ENCODE results near the gene NCS1.

NCS1 gene

DNA sequence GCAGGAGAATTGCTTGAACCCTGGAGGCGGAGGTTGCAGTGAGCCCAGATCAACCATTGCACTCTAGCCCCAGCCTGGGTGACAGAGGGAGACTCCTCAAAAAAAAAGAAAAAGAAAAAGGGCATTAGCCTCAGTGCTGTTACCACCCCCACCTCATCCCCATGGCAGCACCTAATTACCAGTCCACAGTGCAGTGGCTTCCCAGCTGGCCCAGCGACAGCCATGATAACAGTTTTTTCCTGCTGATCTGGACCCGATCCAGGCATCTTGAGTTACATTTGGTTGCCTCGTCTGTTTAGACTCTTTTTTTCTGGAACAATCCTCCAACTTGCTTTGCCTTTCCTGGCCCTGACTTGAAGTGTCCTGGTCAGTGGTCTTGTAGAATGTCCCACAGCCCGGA, 24.4 kb downstream of the NCS1 start:
- no peak for DNase-seq

DNA sequence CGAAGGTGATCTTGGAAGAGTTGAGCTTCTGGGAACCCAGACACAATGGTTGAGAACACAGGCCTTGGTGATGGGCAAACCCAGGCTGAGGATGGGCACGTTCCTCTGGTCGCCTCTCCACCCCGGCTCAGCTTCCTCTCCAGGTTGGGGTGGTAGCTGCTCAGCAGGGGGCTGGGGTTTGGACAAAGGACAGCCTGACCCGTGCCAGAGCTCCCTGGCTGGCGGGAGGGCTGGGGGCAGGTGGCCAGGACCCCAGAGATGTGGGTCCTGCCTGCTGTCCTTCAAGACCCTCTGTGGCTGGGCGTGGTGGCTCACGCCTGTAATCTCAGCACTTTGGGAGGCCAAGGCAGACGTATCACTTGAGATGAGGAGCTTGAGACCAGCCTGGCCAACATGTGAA, 25.2 kb downstream of the NCS1 start:
- DNase-seq: no peak

DNA sequence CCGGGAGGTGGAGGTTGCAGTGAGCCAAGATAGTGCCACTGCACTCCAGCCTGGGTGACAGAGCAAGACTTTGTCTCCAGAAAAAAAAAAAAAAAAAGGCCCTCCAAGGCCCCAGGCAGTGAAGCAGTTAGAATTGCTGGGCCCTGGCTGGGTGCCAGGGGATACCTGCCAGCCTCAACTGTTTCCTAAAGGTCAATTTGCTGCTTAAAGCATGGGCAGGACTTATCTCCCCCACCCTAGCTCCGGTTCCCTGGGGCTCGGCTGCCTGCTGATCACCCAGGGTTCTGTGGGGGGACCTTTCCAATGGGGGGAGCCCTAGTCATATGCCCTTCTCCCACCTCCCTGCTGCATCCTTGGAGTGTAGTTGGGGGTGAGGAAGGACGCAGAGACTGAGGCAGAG, 25.7 kb downstream of the NCS1 start:
- no peak for DNase-seq

DNA sequence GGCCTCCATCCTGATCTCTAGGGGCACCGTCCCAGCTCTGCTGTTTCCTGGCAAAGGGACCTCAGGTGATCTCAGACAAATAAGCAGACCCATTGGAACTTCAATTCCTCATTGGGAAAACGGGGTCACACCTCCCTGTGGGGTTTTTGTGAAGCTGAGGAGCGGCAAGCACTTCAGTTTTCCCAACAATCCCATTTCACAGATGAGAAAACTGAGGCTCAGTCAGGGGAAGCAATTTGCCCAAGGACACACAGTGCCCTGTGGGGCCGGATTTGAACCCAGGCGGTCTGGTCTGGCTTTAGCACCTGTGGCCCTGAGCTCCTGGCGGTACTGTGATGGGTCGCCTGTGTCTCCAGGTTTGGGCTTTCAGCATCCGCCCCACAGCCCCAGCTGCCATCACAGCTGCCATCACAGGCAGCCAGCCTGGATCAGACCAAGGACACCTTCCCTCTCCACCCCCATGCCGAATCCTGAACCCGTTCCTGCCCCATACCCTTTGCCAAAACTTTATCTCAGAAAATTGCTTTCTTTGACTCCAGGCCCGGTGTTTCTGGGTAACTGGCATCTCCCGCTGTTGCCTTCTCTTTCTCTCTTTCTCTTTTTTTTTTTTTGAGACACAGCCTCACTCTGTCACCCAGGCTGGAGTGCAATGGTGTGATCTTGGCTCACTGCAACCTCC, 26.4 kb downstream of the NCS1 start:
- no peak for DNase-seq

DNA sequence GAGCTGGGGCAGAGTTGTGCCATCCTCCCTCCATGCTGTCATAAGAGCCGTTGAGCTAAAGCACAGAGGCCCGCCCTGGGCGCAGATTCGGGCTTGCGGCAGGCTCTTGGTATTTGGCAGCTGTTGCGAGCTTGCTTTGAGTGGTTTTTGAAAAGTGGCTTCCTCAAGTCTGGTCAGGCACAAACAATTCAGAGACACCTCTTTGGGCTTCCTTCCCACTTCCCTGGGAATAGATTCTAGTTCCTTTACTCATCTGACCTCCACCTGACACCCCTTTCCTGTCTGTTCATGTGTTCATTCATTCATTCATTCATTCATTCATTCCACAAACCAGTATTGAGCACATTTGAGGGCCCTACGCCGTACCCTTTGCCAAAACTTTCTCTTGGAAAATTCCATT, 27.4 kb downstream of the NCS1 start:
- no peak for DNase-seq

DNA sequence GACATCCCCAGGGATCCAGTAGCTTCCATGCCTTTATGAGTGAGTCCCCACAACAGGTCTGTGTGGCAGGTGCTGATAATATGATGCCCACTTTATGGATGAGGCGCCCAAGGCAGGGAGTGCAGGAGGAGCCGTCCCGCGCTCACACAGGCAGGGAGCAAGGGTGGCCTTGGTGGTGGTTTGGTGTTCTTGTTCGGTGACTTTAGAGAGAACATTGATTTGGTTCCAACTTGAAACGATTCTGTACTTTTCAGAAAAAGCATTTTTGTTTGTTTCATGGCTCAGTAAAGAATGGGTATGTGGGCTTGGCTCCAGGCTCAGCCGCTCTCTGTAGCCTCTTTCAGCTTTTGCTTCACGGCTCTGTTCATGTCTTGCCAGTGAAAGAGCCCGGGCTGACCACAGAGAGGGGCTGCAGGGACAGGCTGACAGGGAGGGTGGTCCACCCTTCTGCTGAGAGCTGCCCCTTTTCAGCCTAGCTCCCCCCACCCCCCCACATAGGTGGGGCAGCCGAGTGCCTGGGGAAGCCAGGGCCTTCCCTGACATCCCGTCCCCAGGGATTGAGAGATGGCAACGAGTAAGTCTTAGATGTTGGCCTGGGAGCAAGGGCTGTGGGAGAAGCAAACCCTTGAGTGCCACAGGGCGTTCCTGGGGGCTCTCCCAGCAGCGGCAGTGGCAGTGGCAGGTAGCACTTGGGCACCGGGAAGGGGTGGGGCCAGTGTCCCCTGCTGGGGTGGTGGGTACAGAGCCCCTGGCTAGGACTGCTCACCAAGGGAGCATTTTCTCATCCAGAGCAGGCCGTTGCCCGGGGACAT, 28.0 kb downstream of the NCS1 start:
- no peak for DNase-seq

DNA sequence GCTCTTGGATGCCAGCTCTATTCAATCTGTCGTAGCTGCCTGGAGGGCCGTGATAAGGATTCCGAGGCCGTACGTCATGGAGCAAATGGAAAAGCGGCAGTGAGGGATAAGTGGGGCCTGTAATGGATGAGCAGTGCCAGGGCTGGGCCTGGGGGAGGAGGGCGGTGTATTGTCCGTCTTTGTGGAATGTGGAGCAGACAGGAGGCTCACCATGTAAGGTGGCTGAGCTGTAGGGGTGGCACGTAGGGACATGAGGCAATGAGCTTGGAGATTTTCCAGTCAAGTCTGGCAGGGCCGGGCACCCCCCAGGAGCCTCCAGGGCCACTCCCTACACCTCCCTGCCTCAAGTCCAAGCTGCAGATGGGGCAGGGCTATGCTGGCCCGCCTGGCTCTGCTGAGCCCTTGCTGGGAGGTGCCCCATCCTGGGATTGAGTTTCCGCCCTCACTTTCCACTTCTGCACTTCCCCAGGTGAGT, 29.2 kb downstream of the NCS1 start:
- no peak for DNase-seq

DNA sequence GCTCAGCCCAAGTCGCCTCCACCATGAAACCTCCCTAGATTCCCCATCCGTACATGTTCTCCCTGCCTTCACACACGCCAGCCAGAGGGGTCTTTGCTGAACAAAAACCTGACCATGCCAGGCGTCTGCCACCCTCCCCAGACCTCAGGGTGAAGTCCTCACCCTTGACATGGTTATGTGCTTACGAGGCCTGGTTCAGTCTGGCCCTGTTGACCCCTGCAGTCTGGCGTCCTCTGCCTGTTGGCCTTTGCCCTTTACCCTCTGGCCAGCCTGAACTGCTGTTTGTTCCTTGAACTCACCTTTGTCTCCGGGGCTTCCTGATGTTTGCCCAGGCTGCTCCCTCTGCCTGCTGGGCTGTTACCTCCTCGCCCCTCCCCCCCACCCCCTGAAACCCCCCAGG, 29.8 kb downstream of the NCS1 start:
- no peak for DNase-seq

DNA sequence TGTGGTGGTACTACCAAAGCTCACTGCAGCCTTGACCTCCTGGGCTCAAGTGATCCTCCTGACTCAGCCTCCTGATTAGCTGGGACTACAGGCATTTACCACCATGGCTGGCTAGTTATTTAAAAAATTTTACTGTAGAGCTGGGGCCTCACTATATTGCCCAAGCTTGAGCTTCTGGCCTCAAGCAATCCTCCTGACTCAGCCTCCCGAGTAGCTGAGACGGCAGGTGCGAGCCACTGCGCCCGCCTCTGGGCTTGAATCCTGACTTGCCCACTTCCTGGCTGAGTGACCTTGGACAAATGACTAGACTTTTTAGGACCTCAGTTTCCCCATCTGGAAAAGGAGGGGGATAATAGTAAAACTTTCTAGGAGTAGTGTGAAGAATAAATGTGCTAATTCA, 32.1 kb downstream of the NCS1 start:
- DNase-seq: no peak

DNA sequence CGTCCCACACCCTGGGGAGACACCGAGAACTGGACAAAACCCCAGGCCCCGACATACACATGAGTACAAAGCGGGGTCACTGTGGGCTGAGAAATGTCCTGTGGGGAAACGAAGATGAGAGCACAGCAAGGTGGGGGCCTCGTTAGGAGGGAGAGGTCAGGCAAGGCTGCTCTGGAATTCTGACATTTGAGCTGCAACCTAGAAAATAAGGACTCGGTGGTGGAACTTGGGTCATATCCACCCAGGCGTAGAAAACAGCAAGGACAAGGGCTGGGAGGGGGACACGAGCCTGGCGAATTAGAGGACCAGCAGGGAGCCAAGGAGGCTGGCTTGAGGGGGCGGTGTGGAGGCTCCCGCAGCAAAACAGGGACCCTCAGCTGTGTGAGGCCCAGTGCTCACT, 32.8 kb downstream of the NCS1 start:
- DNase-seq: no peak

DNA sequence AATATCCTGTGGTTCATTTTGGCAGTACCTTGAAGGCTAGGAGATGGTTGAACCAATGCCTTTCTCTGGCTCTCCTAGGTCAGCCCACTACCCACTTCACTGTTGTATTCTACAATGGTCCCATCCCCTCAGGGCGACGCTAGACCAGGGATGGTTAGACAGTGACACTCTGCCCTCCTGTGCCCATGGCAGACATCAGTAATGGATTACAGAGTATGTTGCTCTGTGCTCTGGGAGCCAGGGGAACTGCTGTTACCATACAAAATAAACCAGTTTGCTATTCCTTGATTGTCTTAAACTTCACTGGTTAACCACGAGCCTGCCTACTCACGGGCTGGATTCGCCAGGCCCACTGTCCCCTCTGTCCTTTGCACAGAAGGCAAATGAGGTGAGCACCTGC, 33.7 kb downstream of the NCS1 start:
- DNase-seq: no peak

DNA sequence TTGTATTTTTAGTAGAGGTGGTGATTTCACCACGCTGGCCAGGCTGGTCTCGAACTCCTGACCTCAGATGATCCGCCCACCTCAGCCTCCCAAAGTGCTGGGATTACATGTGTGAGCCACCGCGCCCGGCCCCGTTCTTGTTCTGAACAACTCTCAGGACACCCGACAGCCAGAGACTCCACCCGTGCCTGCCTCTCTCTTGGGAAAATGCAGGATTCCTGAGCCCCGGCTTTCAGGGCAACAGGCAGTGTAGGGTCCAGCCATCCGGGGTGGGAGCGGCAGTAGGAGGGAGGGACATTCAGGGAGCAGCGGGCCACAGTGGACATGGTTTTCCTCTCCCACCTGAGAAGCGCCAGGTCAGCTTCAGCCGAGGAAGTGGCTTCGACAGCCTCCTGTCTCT, 34.4 kb downstream of the NCS1 start:
- DNase-seq: no peak

DNA sequence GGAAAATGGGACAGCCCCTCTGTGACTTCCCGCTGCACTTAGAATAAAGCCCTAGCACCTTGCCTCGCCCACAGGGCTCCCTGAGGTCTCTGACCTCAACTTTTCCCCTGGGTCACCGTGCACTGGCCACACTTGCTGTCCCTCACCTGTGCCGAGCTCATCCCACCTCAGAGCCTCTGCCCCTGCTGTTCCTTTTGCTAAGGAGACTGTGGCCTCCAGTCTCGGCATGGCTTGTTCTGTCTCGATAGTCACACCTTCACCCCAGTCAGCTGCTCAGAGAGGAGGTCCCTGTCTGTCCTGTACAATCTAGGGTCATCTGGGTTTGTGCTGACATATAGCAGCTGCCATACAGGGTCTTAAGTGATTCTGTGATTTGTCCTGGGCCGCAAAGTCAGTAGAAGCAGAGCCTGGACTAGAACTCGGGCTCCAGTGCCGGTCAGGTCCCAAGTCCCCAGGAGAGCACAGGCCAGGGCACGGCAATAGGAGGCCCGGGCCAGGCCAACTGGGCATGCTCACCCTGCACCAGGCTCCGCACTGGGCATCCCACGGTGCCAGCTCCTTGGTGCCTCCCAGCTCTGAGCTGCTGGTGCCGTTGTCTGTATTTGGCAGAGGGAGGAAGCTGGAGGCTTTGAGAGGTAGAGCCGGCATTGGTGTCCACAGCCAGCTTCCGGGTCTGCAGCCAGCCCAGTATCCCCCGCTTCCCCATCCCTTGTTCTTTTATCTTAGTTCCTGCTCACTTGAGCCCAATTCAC, 35.2 kb downstream of the NCS1 start:
- no peak for DNase-seq

DNA sequence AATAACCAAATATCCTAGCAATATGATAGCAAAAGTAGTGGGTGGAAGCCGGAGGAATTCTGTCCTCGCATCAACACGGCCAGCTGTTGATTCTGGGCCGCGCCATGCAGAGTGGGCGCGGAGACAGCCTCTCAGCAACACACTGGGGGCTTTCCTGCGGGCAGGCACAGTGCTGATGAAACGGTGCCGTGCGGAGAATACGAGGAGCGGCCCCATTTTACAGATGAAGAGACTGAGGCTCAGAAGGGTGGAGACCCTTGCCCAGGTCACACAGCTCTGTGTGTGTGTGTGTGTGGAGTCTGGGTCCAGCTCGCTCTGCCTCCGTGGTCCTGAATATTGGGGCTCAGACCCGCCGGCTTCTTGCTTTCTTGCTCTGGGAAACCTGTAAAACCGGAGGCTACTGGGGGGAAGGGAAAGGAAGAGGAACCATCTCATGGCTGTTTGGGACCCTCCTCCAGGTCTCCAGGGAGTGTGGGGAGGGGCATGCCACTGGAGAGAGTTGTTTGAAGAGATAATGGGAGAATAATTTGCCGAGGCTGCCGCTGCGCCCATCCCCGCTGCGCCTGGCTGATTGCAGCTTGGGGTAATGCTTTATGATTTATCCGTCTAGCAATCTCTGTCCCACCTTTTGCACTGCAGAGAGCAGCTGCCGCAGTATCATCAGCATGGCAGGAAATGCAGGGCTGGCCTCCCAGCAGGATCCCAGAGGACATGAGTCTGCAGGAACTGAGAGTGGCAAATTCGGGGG, 36.6 kb downstream of the NCS1 start:
- DNase-seq: no peak

DNA sequence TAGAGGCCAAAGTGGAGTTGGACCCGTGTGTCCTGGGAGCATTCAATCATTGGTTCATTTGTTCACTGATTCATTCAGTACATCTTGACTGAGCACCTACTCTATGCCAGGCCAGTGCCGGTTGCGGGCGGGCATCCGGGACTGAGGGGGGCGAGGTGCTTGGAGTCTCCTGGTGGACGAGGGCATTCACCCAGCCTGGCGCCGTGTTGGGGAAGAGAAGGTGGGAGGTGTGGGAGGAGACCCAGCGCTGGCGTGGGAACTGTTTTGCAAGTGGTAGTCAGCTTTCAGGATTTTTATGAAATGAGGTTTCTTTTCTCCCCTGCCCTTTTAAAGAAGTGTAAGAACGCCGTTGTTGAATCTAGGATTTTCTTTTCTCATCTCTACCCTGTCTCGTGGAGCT, 37.2 kb downstream of the NCS1 start:
- DNase-seq: no peak

DNA sequence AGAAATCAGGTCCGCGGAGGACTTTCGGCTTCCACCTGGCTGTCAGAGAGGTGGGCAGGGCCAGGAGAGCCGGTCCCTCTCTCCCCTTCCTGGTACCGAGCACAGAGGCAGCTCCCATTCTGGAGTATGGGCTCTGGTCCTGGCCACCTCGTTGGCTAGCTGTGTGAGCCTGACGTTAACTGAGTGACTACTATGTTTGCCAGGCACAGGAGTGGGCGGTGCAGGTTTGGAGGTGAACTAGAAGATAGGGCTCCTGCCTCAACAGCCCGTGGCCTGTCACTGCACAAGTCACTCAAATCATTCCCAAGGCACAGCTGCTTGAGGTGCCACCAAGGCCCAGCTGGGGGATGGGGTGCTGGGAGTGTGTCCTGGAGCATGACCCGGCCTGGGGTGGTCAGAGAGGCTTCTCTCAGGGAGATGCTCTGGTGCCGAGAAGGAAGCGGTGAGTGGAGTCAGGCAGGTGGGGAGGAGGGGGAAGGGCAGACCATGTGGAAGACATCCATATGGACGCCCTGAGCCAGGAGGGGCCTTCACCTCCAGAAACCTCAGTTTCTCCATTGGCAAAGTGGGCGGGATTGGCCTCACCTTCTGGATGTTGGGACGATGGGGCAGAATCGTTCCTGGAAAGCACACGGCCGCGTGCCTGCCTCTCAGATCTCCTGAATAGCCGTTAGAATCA, 39.5 kb downstream of the NCS1 start:
- no peak for DNase-seq

DNA sequence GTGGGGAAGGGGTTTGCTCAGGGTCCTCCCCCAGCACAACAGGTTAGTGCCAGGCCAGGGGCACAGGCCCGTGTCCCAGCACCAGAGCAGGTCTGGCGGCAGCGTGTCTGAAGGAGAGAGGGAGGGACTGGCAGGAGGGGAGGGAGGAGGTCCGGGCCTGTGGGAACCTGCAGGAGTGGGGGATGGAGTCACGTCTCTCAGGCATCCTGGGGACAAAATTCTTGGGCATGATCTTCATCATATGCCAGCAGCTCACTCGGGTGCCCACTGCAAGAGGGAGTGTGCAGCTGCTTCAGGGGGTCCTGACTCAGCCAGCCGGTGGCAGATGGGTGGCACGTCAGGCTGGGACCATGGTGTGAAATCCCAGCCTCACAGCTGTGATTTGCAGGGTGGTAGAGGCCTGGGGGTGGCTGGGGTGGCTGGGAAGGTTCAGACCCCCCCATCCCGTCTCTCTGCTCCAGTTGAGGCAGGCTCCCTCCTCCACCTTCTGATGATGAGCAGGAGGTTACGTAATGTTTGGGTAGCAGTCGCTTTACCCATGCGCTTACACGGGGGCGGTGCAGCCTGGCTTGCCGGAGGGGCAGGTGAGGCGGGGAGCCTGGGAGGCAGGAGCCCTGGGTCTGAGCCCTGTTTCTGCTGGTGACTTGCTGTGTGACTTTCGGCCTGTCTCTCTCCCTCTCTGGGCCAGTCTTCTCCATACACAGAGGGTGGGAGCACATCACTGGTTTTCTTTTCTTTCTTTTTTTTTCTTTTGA, 40.5 kb downstream of the NCS1 start:
- DNase-seq: no peak

DNA sequence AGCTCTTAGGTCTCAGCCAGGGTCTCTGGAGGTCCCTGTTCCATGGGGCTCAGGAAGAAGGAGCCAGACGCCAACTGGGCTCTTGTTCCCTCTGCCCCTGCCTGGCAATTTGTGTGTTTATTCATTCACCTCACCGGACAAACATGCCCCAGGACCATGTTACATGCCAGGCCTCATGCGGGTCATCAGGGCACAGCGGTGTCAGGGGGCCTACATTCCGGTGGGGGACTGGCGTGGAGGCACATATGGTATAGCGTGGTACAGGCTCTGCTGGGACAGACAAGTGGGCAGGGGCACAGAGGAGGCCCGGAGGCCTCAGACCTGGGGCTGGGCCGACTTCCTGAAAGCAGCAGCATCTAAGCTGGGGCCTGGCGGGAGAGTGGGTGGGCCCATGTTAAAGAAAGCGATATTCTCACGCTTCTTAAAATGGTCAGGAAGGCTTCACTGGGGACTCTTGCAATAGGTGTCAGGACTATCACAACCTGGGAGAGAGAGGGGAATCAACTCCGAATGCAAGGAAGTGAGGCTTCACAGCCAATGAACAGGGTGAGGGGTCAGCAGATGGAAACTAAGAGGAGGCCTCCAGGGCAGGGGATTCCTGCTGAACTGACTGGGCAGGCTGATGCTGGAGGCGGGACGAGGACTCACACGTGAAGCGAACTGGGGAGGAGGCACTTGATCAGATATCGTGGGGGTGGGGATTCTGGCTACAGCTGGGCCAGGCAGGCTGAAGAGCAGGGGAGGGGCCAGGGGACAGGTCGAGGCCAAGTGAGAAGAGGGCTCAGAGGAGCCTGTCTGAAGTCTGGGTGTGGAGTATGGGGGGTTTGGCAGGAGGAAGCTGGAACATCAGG, 41.9 kb downstream of the NCS1 start:
- no peak for DNase-seq

DNA sequence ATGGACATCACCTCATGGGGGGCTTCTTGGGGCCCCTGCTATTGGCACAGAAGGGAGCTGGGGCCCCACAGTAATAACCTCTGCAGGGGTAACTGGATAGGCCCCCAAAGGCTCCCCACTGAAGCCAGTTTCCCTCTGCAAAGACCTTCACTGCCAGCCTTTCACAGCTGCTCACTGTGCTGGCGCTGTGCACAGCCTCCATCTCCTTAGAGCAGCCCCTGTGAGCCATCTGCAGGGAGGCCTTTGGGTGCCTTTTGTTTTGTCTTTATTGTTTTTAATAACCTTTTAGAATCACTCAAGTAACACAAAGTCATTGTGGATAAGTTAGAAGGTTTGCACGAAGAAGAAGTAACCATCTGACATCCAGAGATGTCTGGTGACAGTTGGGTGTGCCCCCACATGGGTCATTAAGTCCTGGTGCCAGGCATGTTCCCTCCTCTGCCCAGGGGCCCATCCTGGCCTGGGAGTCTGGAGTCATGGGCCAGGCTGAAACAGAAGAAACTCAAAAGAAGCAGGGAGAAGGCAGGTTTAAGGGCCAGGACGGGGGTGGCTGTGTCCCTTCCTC, 42.7 kb downstream of the NCS1 start:
- no peak for DNase-seq

DNA sequence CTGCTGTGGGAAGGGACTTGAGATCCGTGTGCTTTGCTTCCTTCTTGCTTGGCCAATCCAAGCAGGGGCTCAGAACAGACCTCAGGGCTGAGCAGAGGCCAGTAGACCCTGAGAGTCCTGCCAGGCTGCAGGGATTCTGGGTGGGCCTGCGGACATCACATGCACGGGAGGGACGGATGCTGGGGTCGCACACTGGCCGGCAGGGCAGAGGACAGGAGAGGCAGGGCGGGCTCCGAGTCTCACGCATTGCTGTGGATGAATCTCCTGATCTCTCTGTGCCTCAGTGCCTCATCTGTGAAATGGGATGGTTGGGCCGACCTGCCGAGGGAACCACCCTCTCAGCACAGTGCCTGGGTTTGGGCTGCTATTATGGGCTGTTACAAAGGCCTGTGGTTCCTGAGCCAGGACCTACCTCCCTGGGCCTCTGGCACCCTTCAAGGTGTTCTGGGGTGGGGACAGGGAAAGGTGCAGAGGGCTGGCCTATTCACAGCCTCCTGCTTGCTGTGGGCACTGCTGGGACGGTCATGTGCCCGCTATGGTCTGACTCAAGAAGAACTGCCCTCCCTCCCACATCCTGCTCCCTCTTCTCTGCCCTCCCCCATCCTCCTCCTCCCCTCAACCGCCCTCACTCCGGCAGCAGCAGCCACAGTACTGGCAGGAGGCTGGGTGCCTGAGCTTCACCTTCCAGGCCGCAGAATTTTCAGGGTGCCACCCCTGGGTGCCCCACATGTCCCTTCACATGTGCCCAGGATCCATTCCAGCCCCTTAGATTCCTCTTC, 43.3 kb downstream of the NCS1 start:
- DNase-seq: no peak

Data from CD4-positive, alpha-beta T cell treated with Interleukin-17A for 4 hours (primary cell).